ENCODE data around the gene ITGA8. TPM values are rescaled to one million over a fixed set of nuclear protein-coding genes. Genes with fewer than 3 reads are reported as not detected.

The ITGA8 gene
- total and polyA plus RNA-seq, 2 of the 4 experiments (the other 2 are of a cell fraction) = under 0.01 to 0.02 TPM

DNA sequence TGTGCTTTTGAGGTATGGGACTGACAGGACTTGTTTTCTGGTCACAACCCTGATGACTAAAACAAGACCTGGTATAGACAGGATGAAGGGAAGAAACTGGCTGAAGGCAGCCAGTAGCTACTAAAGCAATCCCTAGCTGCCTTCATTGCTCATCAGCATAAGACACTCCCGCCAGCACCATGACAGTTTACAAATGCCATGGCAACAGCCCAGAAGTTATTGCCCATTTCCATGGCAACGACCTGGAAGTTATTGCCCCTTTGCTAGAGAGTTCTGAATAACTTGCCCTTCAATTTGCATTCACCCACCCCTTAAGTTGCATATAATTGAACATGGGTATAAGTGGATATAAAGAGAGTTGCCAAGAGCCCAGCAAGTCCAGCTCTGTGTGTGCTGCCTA lies 179.0 kb downstream of the ITGA8 start:
- Histone ChIP-seq H4K20me1 (ENCODE audit: insufficient read depth, low read length) (no peaks in the 10 kb centered on the region), H3K27me3 (ENCODE audit: control insufficient read depth, insufficient read depth, low read length) (no peaks in the 10 kb centered on the region; the same call in 1 of the 2 replicates), H3K56ac (ENCODE audit: extremely low read depth, insufficient read depth, low read length) (no peak overlapping the region), H4K91ac (ENCODE audit: insufficient read depth, low read depth, low read length) (no peak overlapping the region), H2BK15ac (ENCODE audit: low read depth, low read length) (no peak overlapping the region), H3K18ac (ENCODE audit: low read depth, low read length) (no peak overlapping the region), H2BK20ac (ENCODE audit: low read depth, low read length) (no peak overlapping the region), H2AK5ac (ENCODE audit: low read depth, low read length) (no peak overlapping the region), H3K4me1 (ENCODE audit: control insufficient read depth, insufficient read depth, low read length) (no peaks in the 10 kb centered on the region), H3K14ac (replicated peaks; ENCODE audit: low read depth, low read length) (no peak overlapping the region), H2BK5ac (ENCODE audit: low read depth, low read length, poor library complexity, severe bottlenecking) (no peak overlapping the region), H4K5ac (ENCODE audit: low read depth, low read length) (no peak overlapping the region), H3K4ac (ENCODE audit: low read depth, low read length) (no peak overlapping the region), H3K4me3 (ENCODE audit: insufficient read depth, low read depth, low read length) (no peak overlapping the region), H3K4me2 (ENCODE audit: low read depth, low read length) (no peak overlapping the region), H2AK9ac (replicated peaks; ENCODE audit: low read depth, low read length, poor library complexity) (no peak overlapping the region), H3K36me3 (ENCODE audit: control insufficient read depth, insufficient read depth, low read length) (no peaks in the 10 kb centered on the region), H3K79me1 (ENCODE audit: low read depth in 1 of 2, low read length in 2 of 2) (no peaks in the 10 kb centered on the region), H3K9me3 (ENCODE audit: control insufficient read depth, insufficient read depth, low read length) (peaks cover 4% of the 10 kb centered on the region), H3K23ac (ENCODE audit: low read depth, low read length) (no peak overlapping the region), H4K8ac (ENCODE audit: low read depth in 2 of 2, low read length in 2 of 2) (no peak overlapping the region), H2AFZ (replicated peaks; ENCODE audit: low read length, poor library complexity) (no peak overlapping the region), H2BK120ac (ENCODE audit: low read depth, low read length) (no peak overlapping the region), H3K9ac (ENCODE audit: low read depth, low read length) (no peak overlapping the region), H3K9me1 (ENCODE audit: insufficient read depth, low read length) (no peaks in the 10 kb centered on the region), H3K27ac (ENCODE audit: insufficient read depth, low read length) (no peak overlapping the region)
- ChIA-PET POLR2A (ENCODE audit: unreplicated experiment) (no interaction called here), CTCF (no interaction called here)
- in situ Hi-C loops (cut with MboI; ENCODE audit: low sequenced_read_pairs) (no loop called here), dilution Hi-C loops (cut with HindIII; ENCODE audit: low sequenced_read_pairs, unreplicated experiment) (no loop called here), intact Hi-C loops (cut with micrococcal nuclease) (no loop called here)
- WGBS, 2 experiments (ENCODE audit: extremely low coverage in 2 of 2, insufficient read length in 1 of 2) = no CpG with 5 or more reads among the region's 2 CpGs
- no TSS peak for BruUV-seq (replicated peaks)
- DNase-seq = no peak
- ATAC-seq (ENCODE audit: low read depth) = no peak
- TF ChIP-seq FOS (IDR thresholded peaks at IDR 0.05; ENCODE audit: low read depth, low read length) (no peak), BHLHE40 (IDR thresholded peaks at IDR 0.05; ENCODE audit: low read depth, low read length) (no peak), MAZ (IDR thresholded peaks at IDR 0.05; ENCODE audit: borderline replicate concordance, low read depth, low read length) (no peak), POLR2A (IDR thresholded peaks at IDR 0.05; ENCODE audit: low read depth, low read length) (no peak), NFE2L2 (IDR thresholded peaks at IDR 0.05; ENCODE audit: low read depth, low read length) (no peak), MXI1 (IDR thresholded peaks at IDR 0.05; ENCODE audit: borderline replicate concordance, low read depth, low read length) (no peak), RFX5 (IDR thresholded peaks at IDR 0.05; ENCODE audit: low read depth, low read length) (no peak), SMC3 (IDR thresholded peaks at IDR 0.05; ENCODE audit: low read depth, low read length) (no peak), CHD1 (IDR thresholded peaks at IDR 0.05; ENCODE audit: low read depth, low read length) (no peak), MAFK (IDR thresholded peaks at IDR 0.05; ENCODE audit: low read depth, low read length) (no peak), CEBPB (IDR thresholded peaks at IDR 0.05; ENCODE audit: low read depth, low read length) (no peak)
- TF ChIP-seq, protein P1, sequence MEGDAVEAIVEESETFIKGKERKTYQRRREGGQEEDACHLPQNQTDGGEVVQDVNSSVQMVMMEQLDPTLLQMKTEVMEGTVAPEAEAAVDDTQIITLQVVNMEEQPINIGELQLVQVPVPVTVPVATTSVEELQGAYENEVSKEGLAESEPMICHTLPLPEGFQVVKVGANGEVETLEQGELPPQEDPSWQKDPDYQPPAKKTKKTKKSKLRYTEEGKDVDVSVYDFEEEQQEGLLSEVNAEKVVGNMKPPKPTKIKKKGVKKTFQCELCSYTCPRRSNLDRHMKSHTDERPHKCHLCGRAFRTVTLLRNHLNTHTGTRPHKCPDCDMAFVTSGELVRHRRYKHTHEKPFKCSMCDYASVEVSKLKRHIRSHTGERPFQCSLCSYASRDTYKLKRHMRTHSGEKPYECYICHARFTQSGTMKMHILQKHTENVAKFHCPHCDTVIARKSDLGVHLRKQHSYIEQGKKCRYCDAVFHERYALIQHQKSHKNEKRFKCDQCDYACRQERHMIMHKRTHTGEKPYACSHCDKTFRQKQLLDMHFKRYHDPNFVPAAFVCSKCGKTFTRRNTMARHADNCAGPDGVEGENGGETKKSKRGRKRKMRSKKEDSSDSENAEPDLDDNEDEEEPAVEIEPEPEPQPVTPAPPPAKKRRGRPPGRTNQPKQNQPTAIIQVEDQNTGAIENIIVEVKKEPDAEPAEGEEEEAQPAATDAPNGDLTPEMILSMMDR (conservative IDR thresholded peaks at IDR 0.05; ENCODE audit: low read depth, low read length) = no peak
- TF ChIP-seq, protein P2, sequence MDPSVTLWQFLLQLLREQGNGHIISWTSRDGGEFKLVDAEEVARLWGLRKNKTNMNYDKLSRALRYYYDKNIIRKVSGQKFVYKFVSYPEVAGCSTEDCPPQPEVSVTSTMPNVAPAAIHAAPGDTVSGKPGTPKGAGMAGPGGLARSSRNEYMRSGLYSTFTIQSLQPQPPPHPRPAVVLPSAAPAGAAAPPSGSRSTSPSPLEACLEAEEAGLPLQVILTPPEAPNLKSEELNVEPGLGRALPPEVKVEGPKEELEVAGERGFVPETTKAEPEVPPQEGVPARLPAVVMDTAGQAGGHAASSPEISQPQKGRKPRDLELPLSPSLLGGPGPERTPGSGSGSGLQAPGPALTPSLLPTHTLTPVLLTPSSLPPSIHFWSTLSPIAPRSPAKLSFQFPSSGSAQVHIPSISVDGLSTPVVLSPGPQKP (IDR thresholded peaks at IDR 0.05; ENCODE audit: borderline replicate concordance, low read depth, low read length) = no peak
